H54 (cell line): Measurements from ENCODE around the gene LAMA1.
"Not testable (repeated sequence)": the region's sequence is repeated elsewhere in the genome, so short reads cannot be mapped to it uniquely, and the experiment has no call there.

Experiments used
- DNase-seq: peaks from one replicate; pipeline ENCODE4 v3.0.0; 2011; ENCODE audit warnings: low spot score, mixed read lengths; ENCODE audit not compliant: insufficient read length
- FAIRE-seq: peaks from 3 replicates; lab custom pipeline; 2011; peaks lifted over from hg19 to GRCh38; lab: Jason Lieb, UNC
- POLR2A ChIP-seq: IDR thresholded peaks from 2 replicates; pipeline ENCODE4 v1.6.1; 2011; ENCODE audit warnings: low read depth, mild to moderate bottlenecking, low read length

Gene LAMA1

GRCh38 chr18:6951336-6952090 lies 166.1 kb downstream of the LAMA1 start:
- no peak for DNase-seq
- FAIRE-seq: no peak

GRCh38 chr18:6950641-6951040 lies 167.0 kb downstream of the LAMA1 start:
- DNase-seq: no peak
- no peak for FAIRE-seq
- no peak for TF ChIP-seq POLR2A

More at GRCh38 chr18:6951336-6952090, 166.1 kb downstream of the LAMA1 start:
- no peak for TF ChIP-seq POLR2A

GRCh38 chr18:6949800-6950586 lies 167.6 kb downstream of the LAMA1 start:
- FAIRE-seq (no peak), DNase-seq (no peak)
- no peak for TF ChIP-seq POLR2A

- FAIRE-seq (no peak), DNase-seq (no peak)
- no peak for TF ChIP-seq POLR2A
Measured at GRCh38 chr18:6948281-6949055, 169.1 kb downstream of the LAMA1 start.

GRCh38 chr18:6947338-6948030 lies 170.1 kb downstream of the LAMA1 start:
- DNase-seq (no peak), FAIRE-seq (no peak)
- TF ChIP-seq POLR2A: no peak

- FAIRE-seq (no peak), DNase-seq (no peak)
- no peak for TF ChIP-seq POLR2A
Measured at GRCh38 chr18:6943143-6943542, 174.5 kb downstream of the LAMA1 start.

- FAIRE-seq (no peak), DNase-seq (no peak)
- no peak for TF ChIP-seq POLR2A
Measured at GRCh38 chr18:6942742-6943141, 174.9 kb downstream of the LAMA1 start.

- DNase-seq: no peak
Measured at GRCh38 chr18:6941996-6942395, 175.6 kb downstream of the LAMA1 start.

GRCh38 chr18:6940451-6940850 lies 177.1 kb downstream of the LAMA1 start:
- FAIRE-seq (no peak), DNase-seq (no peak)
- TF ChIP-seq POLR2A: no peak

More at GRCh38 chr18:6941996-6942395, 175.6 kb downstream of the LAMA1 start:
- no peak for FAIRE-seq
- no peak for TF ChIP-seq POLR2A

- FAIRE-seq (no peak), DNase-seq (no peak)
- TF ChIP-seq POLR2A: no peak
Measured at GRCh38 chr18:6939972-6940371, 177.6 kb downstream of the LAMA1 start.

- not testable (repeated sequence) for DNase-seq, FAIRE-seq
Measured at GRCh38 chr18:6938403-6938802, 179.2 kb downstream of the LAMA1 start.

GRCh38 chr18:6938003-6938402 lies 179.6 kb downstream of the LAMA1 start:
- TF ChIP-seq POLR2A: no peak
- DNase-seq: no peak
- no peak for FAIRE-seq

- DNase-seq: no peak
- TF ChIP-seq POLR2A: no peak
- no peak for FAIRE-seq
Measured at GRCh38 chr18:6934859-6935258, 182.7 kb downstream of the LAMA1 start.
